Measurements from ENCODE around the gene GNPAT.

GRCh38 chr1:231274119-231274825 lies 33.3 kb downstream of the GNPAT start:
- TF ChIP-seq EP300 (IDR thresholded peaks at IDR 0.05; ENCODE audit: borderline replicate concordance) (no peak), RAD21 (IDR thresholded peaks at IDR 0.05; ENCODE audit: low read depth) (no peak), TAF1 (IDR thresholded peaks at IDR 0.05; ENCODE audit: low read depth) (no peak), ZBTB7A (IDR thresholded peaks at IDR 0.05; ENCODE audit: low read depth) (no peak), CEBPB (IDR thresholded peaks at IDR 0.05) (no peak)
- TF ChIP-seq, protein P1, sequence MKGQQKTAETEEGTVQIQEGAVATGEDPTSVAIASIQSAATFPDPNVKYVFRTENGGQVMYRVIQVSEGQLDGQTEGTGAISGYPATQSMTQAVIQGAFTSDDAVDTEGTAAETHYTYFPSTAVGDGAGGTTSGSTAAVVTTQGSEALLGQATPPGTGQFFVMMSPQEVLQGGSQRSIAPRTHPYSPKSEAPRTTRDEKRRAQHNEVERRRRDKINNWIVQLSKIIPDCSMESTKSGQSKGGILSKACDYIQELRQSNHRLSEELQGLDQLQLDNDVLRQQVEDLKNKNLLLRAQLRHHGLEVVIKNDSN (IDR thresholded peaks at IDR 0.05) = no peak
- TF ChIP-seq, protein P2, sequence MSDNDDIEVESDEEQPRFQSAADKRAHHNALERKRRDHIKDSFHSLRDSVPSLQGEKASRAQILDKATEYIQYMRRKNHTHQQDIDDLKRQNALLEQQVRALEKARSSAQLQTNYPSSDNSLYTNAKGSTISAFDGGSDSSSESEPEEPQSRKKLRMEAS (IDR thresholded peaks at IDR 0.05) = no peak

All from Ishikawa (cell line).